HFFc6 (cell line): Measurements from ENCODE around the gene COLEC11. TPM values are rescaled to one million over a fixed set of nuclear protein-coding genes. Genes with fewer than 3 reads are reported as not detected.
"Not testable (repeated sequence)": the region's sequence is repeated elsewhere in the genome, so short reads cannot be mapped to it uniquely, and the experiment has no call there.

ENCODE experiments used
- DNase-seq: peaks from one replicate; pipeline ENCODE4 v3.0.0-alpha.2; 2018
- H3K27ac Mint-ChIP-seq: 2 replicates; pipeline ENCODE4 v1.8.0; 2020; ENCODE audit warnings: mild to moderate bottlenecking, mixed read lengths
- H3K27me3 Mint-ChIP-seq: 2 replicates; pipeline ENCODE4 v1.8.0; 2021; ENCODE audit warnings: mild to moderate bottlenecking, moderate library complexity, mixed read lengths; ENCODE audit not compliant: insufficient read depth
- H3K36me3 Mint-ChIP-seq: 2 replicates; pipeline ENCODE4 v1.8.0; 2021; ENCODE audit warnings: low read depth, mixed read lengths
- H3K4me1 Mint-ChIP-seq: 2 replicates; pipeline ENCODE4 v1.8.0; 2020; ENCODE audit warnings: low read depth, mixed read lengths
- H3K4me3 Mint-ChIP-seq: 2 replicates; pipeline ENCODE4 v1.8.0; 2020; ENCODE audit warnings: mild to moderate bottlenecking, moderate library complexity, mixed read lengths
- H3K9me3 Mint-ChIP-seq: 2 replicates; pipeline ENCODE4 v1.8.0; 2020; ENCODE audit warnings: mild to moderate bottlenecking, mixed read lengths
- total RNA-seq, 6 experiments: library from RNA; stranded (reverse); fragmentation: NEBNext Ultra II Directional; extraction: Animal tissue kit (Norgen Biotek cat#: 25700); gene quantifications; 2 replicates in 1 of 6; 3 replicates in 5 of 6; pipeline ENCODE4 v1.2.3, GENCODE V29; 2021
- TF ChIP-seq, protein P1 (sequence below): fragments of 200-600 bp; sonication (generic); IDR thresholded peaks from 2 replicates; pipeline ENCODE4 v1.5.0; 2021; ENCODE audit warnings: antibody characterized with exemption, mild to moderate bottlenecking

COLEC11 gene
- total RNA-seq, 6 experiments from 2014 or later, result not detected

DNA sequence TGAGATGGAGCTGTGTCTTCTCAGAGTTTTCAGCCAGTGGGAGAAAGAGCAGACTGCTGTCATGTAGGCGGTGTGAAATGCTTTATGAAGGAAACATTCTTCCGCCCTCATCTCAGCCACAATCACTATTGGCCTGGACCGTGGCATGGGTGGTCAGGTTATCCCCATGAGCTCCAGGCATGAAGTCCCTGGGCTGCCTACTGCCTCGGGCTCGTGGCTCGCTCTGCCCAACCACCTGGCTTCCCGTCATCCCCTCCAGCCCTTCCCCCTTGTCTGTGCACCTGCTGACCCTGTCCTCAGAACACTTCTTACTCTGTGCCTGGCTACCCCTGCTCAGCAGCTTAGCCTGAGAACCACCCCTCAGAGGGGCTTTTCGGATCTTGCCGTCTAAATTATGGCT lies 15.5 kb downstream of the COLEC11 start:
- Mint-ChIP-seq H3K9me3 (peaks cover 5% of the 10 kb centered on the region), H3K4me1 (no peaks in the 10 kb centered on the region), H3K4me3 (no peak overlapping the region), H3K36me3 (peaks cover 4% of the 10 kb centered on the region), H3K27me3 (peaks cover 25% of the 10 kb centered on the region), H3K27ac (no peak overlapping the region)
- DNase-seq, result no peak
- TF ChIP-seq, protein P1, sequence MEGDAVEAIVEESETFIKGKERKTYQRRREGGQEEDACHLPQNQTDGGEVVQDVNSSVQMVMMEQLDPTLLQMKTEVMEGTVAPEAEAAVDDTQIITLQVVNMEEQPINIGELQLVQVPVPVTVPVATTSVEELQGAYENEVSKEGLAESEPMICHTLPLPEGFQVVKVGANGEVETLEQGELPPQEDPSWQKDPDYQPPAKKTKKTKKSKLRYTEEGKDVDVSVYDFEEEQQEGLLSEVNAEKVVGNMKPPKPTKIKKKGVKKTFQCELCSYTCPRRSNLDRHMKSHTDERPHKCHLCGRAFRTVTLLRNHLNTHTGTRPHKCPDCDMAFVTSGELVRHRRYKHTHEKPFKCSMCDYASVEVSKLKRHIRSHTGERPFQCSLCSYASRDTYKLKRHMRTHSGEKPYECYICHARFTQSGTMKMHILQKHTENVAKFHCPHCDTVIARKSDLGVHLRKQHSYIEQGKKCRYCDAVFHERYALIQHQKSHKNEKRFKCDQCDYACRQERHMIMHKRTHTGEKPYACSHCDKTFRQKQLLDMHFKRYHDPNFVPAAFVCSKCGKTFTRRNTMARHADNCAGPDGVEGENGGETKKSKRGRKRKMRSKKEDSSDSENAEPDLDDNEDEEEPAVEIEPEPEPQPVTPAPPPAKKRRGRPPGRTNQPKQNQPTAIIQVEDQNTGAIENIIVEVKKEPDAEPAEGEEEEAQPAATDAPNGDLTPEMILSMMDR, result no peak

DNA sequence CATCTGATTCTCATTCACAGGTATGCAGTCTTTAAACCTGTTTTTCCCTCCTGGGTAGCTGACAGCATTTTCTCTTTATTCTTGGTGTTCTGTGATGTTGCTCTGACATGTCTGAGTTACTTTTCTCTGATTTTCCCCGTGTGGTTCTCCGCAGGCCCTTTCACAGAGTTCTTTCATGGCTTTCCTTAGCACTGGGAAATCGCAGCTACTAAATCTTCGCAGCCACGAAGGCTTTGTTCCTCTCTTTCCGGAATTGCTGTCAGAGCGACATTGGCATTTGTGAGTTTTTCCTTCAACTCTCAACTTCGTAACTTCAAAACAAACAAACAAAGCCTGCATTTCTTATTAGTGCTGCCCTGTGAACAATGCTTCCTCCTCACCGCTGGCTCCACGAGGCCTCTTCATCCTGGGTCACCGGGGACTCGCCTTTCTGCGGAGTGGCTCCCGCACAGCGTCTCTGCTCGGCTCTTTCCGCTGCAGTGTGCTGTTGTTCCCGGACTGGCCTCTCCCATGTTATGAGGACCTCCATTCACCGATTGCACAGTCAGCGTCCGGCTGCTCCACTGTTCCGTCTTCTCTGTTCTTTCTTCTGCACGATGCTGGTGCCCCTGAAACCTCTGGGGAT lies 16.1 kb downstream of the COLEC11 start:
- H3K36me3 Mint-ChIP-seq, result peaks cover 4% of the 10 kb centered on the region
- TF ChIP-seq, protein P1, result no peak
- H3K27me3 Mint-ChIP-seq, result peaks cover 25% of the 10 kb centered on the region
- peaks cover 6% of the 10 kb centered on the region for H3K9me3 Mint-ChIP-seq
- no peak overlapping the region for H3K4me3 Mint-ChIP-seq
- DNase-seq, result no peak
- no peaks in the 10 kb centered on the region for H3K4me1 Mint-ChIP-seq
- no peak overlapping the region for H3K27ac Mint-ChIP-seq

DNA sequence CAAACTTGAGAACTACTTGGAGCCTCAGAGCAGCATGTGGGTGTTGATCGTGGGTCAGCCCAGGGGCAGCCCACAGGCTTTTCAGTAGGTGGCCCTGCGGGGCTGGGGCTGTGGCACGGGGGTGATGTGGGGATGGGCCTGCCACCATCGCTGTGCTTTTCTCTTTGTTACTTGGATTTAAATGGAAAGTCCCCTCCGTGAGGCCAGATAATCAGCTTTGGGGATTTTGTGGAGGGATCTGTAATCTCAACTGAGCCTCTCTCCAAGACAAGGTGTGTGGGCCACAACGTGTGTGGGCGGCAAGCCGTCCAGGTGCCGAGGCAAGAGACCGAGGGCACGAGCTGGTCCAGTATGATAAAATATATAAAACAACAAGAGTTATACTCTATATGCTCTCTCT lies 16.7 kb downstream of the COLEC11 start:
- Mint-ChIP-seq H3K36me3 (peaks cover 4% of the 10 kb centered on the region), H3K9me3 (peaks cover 6% of the 10 kb centered on the region), H3K27me3 (peaks cover 25% of the 10 kb centered on the region), H3K4me3 (no peak overlapping the region), H3K27ac (no peak overlapping the region), H3K4me1 (no peaks in the 10 kb centered on the region)
- TF ChIP-seq, protein P1, result no peak
- DNase-seq, result no peak

DNA sequence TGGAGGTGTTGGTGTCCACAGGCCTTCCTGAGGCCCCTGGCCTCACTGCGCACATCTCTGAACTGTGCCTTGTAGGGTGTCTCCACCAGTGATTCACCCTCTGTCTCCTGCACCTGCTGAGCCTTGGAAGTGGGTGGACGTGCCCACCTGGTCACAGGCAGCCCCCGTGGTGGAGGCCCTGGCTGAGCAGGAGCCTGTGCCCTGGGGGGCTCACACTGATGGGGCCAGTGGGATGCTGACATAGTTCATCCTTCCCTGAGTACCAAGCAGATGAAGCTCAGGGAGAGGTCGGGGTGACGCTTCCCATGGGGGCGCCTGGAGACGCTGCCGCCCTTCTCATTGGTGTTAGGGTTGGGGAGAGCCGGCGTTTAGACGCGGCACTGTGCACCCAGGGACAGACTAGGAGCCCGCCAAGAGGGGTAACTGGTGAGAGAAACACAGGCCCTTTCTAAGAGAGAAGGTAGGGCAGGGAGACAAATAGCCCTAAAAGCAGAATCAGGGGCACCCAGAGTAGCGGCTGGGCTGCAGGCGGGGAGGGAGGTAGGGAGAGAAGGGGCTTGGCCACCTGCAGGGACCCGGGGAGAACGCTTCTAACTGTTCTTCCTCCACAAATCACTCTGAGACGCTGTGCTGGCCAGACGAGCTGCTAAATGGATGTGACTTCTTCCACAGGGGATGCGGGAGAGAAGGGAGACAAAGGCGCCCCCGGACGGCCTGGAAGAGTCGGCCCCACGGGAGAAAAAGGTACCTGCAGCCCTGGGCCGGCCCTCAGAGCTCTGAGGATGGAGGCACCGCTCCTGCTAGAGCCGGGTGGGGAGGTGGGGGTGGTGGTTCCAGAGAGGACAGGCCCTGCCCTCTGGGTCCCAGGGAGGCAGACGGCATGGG lies 18.0 kb downstream of the COLEC11 start:
- peaks cover 6% of the 10 kb centered on the region for H3K9me3 Mint-ChIP-seq
- H3K4me3 Mint-ChIP-seq, result no peak overlapping the region
- no peaks in the 10 kb centered on the region for H3K4me1 Mint-ChIP-seq
- TF ChIP-seq, protein P1, result no peak
- H3K36me3 Mint-ChIP-seq, result peaks cover 4% of the 10 kb centered on the region
- no peak for DNase-seq
- H3K27me3 Mint-ChIP-seq, result peaks cover 25% of the 10 kb centered on the region
- no peak overlapping the region for H3K27ac Mint-ChIP-seq

DNA sequence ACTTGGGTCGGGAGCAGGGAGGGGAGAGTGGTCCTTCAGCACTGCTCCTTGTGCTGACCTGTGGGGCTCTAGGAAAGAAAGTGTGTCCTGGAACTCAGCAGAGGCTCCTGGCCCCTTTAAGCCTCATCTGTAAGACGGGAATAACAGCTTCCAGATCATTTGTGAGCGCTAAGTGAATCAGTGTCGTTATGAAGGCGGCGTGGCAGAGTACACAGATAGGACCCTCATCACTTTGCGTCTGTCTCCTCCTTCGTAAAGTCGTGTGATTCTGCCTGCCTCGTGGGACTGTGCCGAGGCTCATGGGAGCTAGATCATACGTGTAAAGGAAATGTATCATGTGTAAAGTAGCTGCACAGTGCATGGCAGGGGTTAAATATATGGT lies 18.6 kb downstream of the COLEC11 start:
- no peak overlapping the region for H3K27ac Mint-ChIP-seq
- peaks cover 4% of the 10 kb centered on the region for H3K36me3 Mint-ChIP-seq
- peaks cover 25% of the 10 kb centered on the region for H3K27me3 Mint-ChIP-seq
- TF ChIP-seq, protein P1, result no peak
- DNase-seq, result no peak
- peaks cover 6% of the 10 kb centered on the region for H3K9me3 Mint-ChIP-seq
- no peak overlapping the region for H3K4me3 Mint-ChIP-seq
- no peaks in the 10 kb centered on the region for H3K4me1 Mint-ChIP-seq

DNA sequence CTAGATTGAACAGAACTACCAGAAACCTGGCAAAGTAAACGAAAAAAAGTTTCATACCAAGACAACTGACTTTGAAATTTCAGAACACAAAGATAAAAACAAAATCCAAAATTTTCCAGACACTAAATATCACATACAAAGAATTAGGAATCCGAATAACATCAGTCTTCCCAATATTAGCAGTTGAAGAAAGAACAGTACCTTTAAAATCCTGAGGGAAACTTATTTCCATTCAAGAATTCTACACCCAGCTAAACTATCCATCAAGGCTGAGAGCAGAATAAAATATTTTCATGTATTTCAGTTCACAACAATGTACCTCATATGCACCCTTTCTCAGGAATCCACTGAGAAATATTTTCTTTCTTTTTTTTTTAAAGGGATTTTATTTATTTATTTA lies 19.8 kb downstream of the COLEC11 start:
- H3K36me3 Mint-ChIP-seq, H3K9me3 Mint-ChIP-seq, H3K27ac Mint-ChIP-seq, DNase-seq, H3K4me3 Mint-ChIP-seq, H3K4me1 Mint-ChIP-seq: not testable (repeated sequence)
- H3K27me3 Mint-ChIP-seq, result peaks cover 19% of the 10 kb centered on the region

DNA sequence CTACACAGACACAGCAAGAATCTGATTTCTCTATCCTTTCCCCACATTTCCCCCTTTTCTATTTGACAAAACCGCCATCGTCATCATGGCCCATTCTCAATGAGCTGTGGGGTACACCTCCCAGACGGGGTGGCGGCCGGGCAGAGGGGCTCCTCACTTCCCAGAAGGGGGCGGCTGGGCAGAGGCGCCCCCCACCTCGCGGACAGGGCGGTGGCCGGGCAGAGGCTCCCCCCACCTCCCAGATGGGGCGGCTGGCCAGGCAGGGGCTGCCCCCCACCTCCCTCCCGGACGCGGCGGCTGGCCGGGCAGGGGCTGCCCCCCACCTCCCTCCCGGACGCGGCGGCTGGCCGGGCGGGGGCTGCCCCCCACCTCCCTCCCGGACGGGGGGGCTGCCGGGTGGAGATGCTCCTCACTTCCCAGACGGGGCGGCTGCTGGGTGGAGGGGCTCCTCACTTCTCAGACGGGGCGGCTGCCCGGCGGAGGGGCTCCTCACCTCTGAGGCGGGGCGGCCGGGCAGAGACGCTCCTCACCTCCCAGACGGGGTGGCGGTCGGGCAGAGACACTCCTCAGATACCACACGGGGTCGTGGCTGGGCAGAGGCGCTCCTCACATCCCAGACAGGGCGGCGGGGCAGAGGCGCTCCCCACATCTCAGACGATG lies 20.8 kb downstream of the COLEC11 start:
- DNase-seq, H3K27ac Mint-ChIP-seq, H3K4me3 Mint-ChIP-seq, H3K4me1 Mint-ChIP-seq, H3K36me3 Mint-ChIP-seq, H3K9me3 Mint-ChIP-seq: not testable (repeated sequence)
- peaks cover 11% of the 10 kb centered on the region for H3K27me3 Mint-ChIP-seq

DNA sequence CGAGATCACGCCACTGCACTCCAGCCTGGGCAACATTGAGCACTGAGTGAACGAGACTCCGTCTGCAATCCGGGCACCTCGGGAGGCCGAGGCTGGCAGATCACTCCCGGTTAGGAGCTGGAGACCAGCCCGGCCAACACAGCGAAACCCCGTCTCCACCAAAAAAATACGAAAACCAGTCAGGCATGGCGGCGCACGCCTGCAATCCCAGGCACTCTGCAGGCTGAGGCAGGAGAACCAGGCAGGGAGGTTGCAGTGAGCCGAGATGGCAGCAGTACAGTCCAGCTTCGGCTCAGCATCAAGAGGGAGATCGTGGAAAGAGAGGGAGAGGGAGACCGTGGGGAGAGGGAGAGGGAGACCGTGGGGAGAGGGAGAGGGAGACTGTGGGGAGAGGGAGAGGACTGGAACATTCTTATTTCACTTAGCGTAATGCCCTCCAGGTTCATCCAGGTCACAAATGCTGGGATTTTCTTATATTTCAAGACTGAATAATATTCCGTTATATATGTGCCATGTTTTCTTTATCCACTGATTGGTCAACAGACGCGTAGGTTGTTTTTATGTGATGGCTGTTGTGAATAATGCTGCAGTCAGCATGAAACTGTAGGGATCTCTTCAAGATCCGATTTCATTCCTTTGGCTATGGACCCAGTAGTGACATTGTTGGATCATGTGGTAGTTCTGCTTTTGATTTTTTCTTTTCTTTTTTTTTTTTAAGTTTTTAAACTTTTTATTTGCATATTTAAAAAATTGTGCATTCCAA lies 21.7 kb downstream of the COLEC11 start:
- H3K27me3 Mint-ChIP-seq, result peaks cover 11% of the 10 kb centered on the region
- H3K4me1 Mint-ChIP-seq, H3K4me3 Mint-ChIP-seq, H3K9me3 Mint-ChIP-seq, H3K36me3 Mint-ChIP-seq, H3K27ac Mint-ChIP-seq, DNase-seq: not testable (repeated sequence)
